ENCODE results near the gene APOO.

The APOO gene

DNA sequence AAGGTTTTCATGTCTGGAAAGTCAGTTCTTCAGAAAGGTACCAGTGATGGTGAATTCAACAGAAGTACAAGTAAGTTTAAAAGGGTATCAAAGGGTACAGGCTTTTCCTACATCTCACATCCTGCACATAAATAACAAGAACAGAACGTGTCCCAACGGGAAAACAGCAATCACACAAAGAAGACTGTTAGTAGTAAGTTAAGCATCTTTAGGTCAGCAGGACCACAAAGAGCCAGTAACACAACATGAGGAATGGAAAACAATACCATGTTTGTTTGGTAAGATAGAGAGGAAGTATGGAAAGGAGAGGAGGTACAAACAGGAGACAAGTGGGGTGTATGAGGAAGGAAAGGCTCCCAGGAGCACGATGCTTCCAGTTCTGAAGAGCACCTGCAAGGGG lies 81.5 kb downstream of the APOO start:
- DNase-seq = no peak
- TF ChIP-seq, protein P1, sequence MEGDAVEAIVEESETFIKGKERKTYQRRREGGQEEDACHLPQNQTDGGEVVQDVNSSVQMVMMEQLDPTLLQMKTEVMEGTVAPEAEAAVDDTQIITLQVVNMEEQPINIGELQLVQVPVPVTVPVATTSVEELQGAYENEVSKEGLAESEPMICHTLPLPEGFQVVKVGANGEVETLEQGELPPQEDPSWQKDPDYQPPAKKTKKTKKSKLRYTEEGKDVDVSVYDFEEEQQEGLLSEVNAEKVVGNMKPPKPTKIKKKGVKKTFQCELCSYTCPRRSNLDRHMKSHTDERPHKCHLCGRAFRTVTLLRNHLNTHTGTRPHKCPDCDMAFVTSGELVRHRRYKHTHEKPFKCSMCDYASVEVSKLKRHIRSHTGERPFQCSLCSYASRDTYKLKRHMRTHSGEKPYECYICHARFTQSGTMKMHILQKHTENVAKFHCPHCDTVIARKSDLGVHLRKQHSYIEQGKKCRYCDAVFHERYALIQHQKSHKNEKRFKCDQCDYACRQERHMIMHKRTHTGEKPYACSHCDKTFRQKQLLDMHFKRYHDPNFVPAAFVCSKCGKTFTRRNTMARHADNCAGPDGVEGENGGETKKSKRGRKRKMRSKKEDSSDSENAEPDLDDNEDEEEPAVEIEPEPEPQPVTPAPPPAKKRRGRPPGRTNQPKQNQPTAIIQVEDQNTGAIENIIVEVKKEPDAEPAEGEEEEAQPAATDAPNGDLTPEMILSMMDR (IDR thresholded peaks at IDR 0.05; ENCODE audit: low read depth, low read length, missing control alignments) = no peak
- Histone ChIP-seq H3K27ac (no peak overlapping the region), H3K4me3 (ENCODE audit: low read depth, low read length) (no peak overlapping the region), H3K36me3 (replicated peaks) (no peaks in the 10 kb centered on the region), H3K27me3 (replicated peaks) (no peaks in the 10 kb centered on the region)
- in situ Hi-C loops (cut with HindIII; ENCODE audit: low pct_ligation_motif_present, low sequenced_read_pairs) = no loop called here

DNA sequence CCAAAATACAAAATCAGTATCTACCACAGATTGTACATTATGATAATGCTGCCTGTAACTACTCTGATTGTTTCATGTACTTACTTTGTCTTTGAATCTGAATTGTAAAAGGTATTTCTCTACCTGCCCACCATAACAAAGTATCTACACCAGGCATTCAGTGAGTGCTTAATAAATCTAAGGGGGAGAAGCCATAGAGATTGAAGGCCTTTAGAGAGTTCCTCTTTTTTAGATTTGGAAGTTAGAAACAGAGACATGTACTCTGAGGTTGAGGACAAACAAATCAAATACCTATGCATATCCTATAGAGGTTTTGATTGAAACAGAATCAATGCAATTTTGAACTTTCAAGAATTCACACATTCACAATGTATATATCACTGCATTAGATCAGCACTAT lies 82.1 kb downstream of the APOO start:
- Histone ChIP-seq H3K27me3 (replicated peaks) (no peaks in the 10 kb centered on the region), H3K27ac (no peak overlapping the region), H3K36me3 (replicated peaks) (no peaks in the 10 kb centered on the region), H3K4me3 (ENCODE audit: low read depth, low read length) (no peak overlapping the region)
- TF ChIP-seq, protein P1 (IDR thresholded peaks at IDR 0.05; ENCODE audit: low read depth, low read length, missing control alignments) = no peak
- in situ Hi-C loops (cut with HindIII; ENCODE audit: low pct_ligation_motif_present, low sequenced_read_pairs) = no loop called here
- DNase-seq = no peak

DNA sequence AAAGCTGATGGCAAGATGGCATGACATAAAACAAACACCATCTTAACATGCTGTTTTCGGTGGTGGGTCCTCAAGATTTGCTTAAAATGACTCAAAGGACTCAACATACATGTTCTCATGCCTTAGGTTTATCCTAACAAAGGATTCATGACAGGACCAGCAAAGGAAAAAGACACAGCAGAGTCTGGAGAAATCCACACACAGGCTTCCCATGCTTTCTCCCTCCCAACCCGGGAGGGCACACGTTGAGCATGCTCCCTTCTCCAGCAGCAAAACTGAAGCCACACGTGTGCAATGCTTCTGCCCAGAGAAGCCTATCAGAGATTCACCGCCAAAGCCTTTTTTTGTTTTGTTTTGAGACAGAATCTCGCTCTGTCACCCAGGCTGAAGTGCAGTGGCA lies 84.9 kb downstream of the APOO start:
- DNase-seq = no peak
- Histone ChIP-seq H3K27ac (no peak overlapping the region), H3K36me3 (replicated peaks) (no peaks in the 10 kb centered on the region), H3K27me3 (replicated peaks) (no peaks in the 10 kb centered on the region), H3K4me3 (ENCODE audit: low read depth, low read length) (no peak overlapping the region)
- TF ChIP-seq, protein P1 (IDR thresholded peaks at IDR 0.05; ENCODE audit: low read depth, low read length, missing control alignments) = no peak
- in situ Hi-C loops (cut with HindIII; ENCODE audit: low pct_ligation_motif_present, low sequenced_read_pairs) = no loop called here

DNA sequence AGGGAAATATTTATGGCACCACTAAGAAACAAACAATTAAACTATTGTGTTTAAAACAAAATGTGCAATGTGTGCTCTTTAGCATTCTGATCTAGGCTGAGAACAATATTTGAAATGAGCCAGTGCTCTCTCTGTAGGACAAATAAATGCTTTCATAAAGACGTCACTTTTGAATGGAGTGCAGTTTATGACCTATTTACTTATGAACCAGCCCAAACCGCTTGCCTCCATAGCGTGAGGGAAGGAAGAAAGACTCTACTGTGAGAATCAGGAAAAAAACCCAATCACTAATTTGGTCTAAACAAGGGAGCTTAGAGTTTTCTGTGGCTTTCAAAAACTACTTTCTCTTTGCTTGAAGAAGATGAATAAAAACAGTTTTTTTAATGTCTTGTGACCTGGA lies 85.3 kb downstream of the APOO start:
- Histone ChIP-seq H3K4me3 (ENCODE audit: low read depth, low read length) (no peak overlapping the region), H3K27ac (no peak overlapping the region), H3K36me3 (replicated peaks) (no peaks in the 10 kb centered on the region), H3K27me3 (replicated peaks) (no peaks in the 10 kb centered on the region)
- TF ChIP-seq, protein P1 (IDR thresholded peaks at IDR 0.05; ENCODE audit: low read depth, low read length, missing control alignments) = no peak
- no peak for DNase-seq
- in situ Hi-C loops (cut with HindIII; ENCODE audit: low pct_ligation_motif_present, low sequenced_read_pairs) = no loop called here

DNA sequence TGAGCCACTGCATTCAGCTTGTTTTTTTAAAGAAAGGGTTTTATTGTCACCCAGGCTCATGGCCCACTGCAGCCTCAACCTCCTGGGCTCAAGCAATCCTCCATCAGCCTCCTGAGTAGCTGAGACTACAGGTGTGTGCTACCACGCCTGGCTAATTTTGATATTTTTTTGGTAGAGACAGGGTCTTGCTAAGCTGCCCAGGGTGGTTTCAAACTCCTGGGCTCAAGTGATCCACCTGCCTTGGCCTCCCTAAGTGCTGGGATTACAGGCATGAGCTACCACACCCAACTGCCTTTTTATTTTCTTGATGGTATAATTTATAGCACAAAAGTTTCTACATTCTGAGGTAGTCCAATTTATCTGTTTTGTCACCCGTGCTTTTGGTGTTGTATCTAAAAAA lies 85.9 kb downstream of the APOO start:
- no peaks in the 10 kb centered on the region for H3K27me3 ChIP-seq (replicated peaks)
- DNase-seq = no peak
- TF ChIP-seq, protein P1 (IDR thresholded peaks at IDR 0.05; ENCODE audit: low read depth, low read length, missing control alignments) = no peak
- in situ Hi-C loops (cut with HindIII; ENCODE audit: low pct_ligation_motif_present, low sequenced_read_pairs) = no loop called here
- no peaks in the 10 kb centered on the region for H3K36me3 ChIP-seq (replicated peaks)
- H3K4me3 ChIP-seq (ENCODE audit: low read depth, low read length) = no peak overlapping the region
- H3K27ac ChIP-seq = no peak overlapping the region

DNA sequence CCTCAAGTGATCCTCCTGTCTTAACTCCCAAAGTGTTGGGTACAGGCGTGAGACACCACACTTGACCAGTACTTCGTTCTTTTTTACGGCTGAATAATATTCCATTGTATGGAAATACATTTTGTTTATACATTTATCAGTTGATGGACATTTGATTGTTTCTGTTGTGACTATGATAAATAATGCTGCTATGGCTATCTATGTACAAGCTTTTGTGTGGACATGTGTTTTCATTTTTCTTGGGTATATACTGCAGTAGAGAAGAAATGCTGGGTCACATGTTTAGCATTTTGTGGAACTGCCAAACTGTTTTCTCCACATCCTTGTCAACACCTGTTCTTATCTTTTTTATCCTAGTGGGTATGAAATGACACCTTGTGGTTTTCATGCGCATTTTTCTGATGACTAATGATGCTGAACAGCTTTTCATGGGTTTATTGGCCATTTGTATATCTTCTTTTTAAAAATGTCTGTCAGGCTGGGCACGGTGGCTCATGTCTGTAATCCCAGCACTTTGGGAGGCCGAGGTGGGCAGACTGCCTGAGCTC lies 87.4 kb downstream of the APOO start:
- TF ChIP-seq, protein P1 (IDR thresholded peaks at IDR 0.05; ENCODE audit: low read depth, low read length, missing control alignments) = no peak
- Histone ChIP-seq H3K36me3 (replicated peaks) (no peaks in the 10 kb centered on the region), H3K4me3 (ENCODE audit: low read depth, low read length) (no peak overlapping the region), H3K27me3 (replicated peaks) (no peaks in the 10 kb centered on the region), H3K27ac (no peak overlapping the region)
- in situ Hi-C loops (cut with HindIII; ENCODE audit: low pct_ligation_motif_present, low sequenced_read_pairs) = no loop called here
- DNase-seq = no peak

Measured in brain microvascular endothelial cell (primary cell).